Right renal cortex interstitium (tissue), 3 donors: ENCODE measurements around the gene ATE1. TPM values are rescaled to one million over a fixed set of nuclear protein-coding genes. Genes with fewer than 3 reads are reported as not detected.
"Not testable (repeated sequence)": the region's sequence is repeated elsewhere in the genome, so short reads cannot be mapped to it uniquely, and the experiment has no call there.

Experiments used
- DNase-seq, 3 donors: peaks; one replicate each; pipeline ENCODE4 v3.0.0-alpha.2; 2013; ENCODE audit warnings: low read depth in 3 of 3, low spot score in 2 of 3
- polyA plus RNA-seq, 3 donors: library from polyadenylated mRNA; unstranded; fragments of 120-200 nt; gene quantifications; one replicate each; pipeline ENCODE4 v1.2.1, GENCODE V29; 2013; ENCODE audit not compliant: insufficient read length in 3 of 3

The ATE1 gene
- polyA plus RNA-seq, 3 donors, result 36.8 to 45.7 (median 43.2) TPM

- DNase-seq, result no peak
Observed at GRCh38 chr10:121797490-121797889, 130.3 kb downstream of the ATE1 start.

- no peak for DNase-seq
Observed at GRCh38 chr10:121796342-121796741, 131.5 kb downstream of the ATE1 start.

GRCh38 chr10:121792198-121792597 is 135.6 kb downstream of the ATE1 start:
- no peak for DNase-seq

- no peak for DNase-seq
Observed at GRCh38 chr10:121791761-121792160, 136.1 kb downstream of the ATE1 start.

- DNase-seq, result no peak
Observed at GRCh38 chr10:121788717-121789116, 139.1 kb downstream of the ATE1 start.

- DNase-seq, result no peak
Observed at GRCh38 chr10:121788115-121788514, 139.7 kb downstream of the ATE1 start.

GRCh38 chr10:121787169-121787568 is 140.7 kb downstream of the ATE1 start:
- no peak for DNase-seq

GRCh38 chr10:121783782-121784372 is 144.0 kb downstream of the ATE1 start:
- no peak for DNase-seq

- no peak for DNase-seq
Observed at GRCh38 chr10:121781101-121781500, 146.7 kb downstream of the ATE1 start.

GRCh38 chr10:121774813-121775212 is 153.0 kb downstream of the ATE1 start:
- no peak for DNase-seq

GRCh38 chr10:121774404-121774803 is 153.4 kb downstream of the ATE1 start:
- no peak for DNase-seq

GRCh38 chr10:121772884-121773283 is 154.9 kb downstream of the ATE1 start:
- DNase-seq, result no peak

- no peak for DNase-seq
Observed at GRCh38 chr10:121772406-121772805, 155.4 kb downstream of the ATE1 start.

- DNase-seq, result no peak
Observed at GRCh38 chr10:121771966-121772365, 155.9 kb downstream of the ATE1 start.

GRCh38 chr10:121766426-121766825 is 161.4 kb downstream of the ATE1 start:
- no peak for DNase-seq

- no peak for DNase-seq
Observed at GRCh38 chr10:121765204-121765603, 162.6 kb downstream of the ATE1 start.

GRCh38 chr10:121764233-121764942 is 163.4 kb downstream of the ATE1 start:
- DNase-seq, result no peak

- DNase-seq, result not testable (repeated sequence)
Observed at GRCh38 chr10:121757241-121757640, 170.6 kb downstream of the ATE1 start.

- DNase-seq, result not testable (repeated sequence)
Observed at GRCh38 chr10:121755496-121755895, 172.3 kb downstream of the ATE1 start.

GRCh38 chr10:121754666-121755065 is 173.2 kb downstream of the ATE1 start:
- no peak for DNase-seq

GRCh38 chr10:121753726-121754476 is 173.9 kb downstream of the ATE1 start:
- no peak for DNase-seq
